Measurements from ENCODE around the gene ANKRD17. TPM values are rescaled to one million over a fixed set of nuclear protein-coding genes. Genes with fewer than 3 reads are reported as not detected.
"Not testable (repeated sequence)": the region's sequence is repeated elsewhere in the genome, so short reads cannot be mapped to it uniquely, and the experiment has no call there.

ANKRD17 gene
- polyA plus RNA-seq, 3 donors: 10.0 to 18.0 (median 14.6) TPM

DNA sequence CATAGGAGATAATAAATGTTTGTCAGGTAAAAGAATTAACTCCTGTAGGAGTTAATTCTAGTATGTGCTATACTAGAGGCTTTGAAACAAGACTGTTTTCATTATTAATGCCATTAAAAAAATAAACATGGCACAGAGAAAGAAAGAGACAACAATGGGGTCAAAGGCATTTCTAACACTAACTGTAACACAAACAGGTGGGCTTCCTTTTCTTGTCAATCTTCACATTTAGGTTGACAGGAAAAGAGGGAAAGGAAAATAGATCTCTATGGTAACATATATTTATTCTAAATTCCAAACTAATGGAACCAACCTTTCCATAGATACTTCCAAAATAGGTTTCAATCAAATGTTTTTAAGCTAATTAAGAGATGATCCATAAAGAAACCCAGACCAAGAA is 9.8 kb downstream of the ANKRD17 start:
- H3K27ac ChIP-seq (ENCODE audit: low read depth, low read length): no peak overlapping the region

DNA sequence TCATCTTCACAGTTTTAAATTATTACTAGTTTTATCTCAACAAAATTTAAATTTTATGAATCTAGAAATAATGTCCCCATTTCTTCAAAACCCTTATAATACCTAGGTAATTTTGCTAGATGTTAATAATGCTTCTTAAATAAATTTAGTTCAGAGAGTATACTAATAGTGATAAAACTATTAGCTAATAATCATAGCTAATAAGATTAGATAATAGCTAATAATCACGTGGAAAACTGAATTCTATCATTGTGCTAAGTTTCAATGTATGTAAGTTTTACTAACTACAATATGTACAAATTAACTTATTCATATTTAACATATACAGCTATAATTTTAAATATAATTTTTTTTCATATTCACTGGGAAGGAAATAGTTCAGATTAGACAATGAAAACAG is 10.2 kb downstream of the ANKRD17 start:
- WGBS, 3 donors: 80 to 97% (median 87%) methylated on average over 1 of the region's 1 CpG
- no peak overlapping the region for H3K27ac ChIP-seq (ENCODE audit: low read depth, low read length)

DNA sequence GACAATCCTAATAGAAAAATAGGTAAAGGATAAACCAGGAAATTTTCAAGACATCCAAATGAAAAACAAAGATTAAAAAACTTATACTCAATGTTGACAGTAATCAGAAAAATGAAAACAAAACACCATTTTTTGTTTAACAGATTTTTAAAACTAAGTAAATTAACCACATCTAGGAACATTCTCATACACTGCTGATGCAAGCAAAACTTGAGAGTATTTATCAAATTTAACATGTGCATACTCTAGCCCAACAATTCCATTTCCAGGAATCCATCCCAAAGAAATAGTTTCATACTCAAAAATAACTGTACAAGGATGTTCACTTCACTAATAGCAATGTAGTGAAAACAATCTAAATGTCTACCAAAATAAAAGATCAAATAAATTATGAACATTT is 11.5 kb downstream of the ANKRD17 start:
- H3K27ac ChIP-seq (ENCODE audit: low read depth, low read length): no peak overlapping the region

DNA sequence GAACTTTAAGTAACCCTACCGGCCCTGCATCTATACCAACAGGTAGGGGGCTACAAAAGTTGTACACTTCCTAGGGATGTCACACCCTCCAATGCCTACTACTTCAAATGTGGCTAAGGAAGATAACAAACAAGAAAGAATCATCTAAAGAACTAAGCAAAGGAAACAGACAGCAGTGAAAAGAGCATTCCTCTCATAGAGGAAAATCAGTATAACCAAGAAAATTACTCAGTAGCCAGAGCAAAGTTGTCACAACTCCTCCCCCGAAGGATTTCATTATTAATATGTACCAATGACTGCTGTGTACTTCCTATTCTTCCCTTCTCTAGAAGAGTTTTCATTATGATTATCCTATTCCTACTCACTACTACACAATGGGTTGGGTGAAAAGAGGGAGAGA is 12.6 kb downstream of the ANKRD17 start:
- 72 to 89% (median 80%) methylated on average over 2 of the region's 2 CpGs for WGBS, 3 donors
- no peak overlapping the region for H3K27ac ChIP-seq (ENCODE audit: low read depth, low read length)

DNA sequence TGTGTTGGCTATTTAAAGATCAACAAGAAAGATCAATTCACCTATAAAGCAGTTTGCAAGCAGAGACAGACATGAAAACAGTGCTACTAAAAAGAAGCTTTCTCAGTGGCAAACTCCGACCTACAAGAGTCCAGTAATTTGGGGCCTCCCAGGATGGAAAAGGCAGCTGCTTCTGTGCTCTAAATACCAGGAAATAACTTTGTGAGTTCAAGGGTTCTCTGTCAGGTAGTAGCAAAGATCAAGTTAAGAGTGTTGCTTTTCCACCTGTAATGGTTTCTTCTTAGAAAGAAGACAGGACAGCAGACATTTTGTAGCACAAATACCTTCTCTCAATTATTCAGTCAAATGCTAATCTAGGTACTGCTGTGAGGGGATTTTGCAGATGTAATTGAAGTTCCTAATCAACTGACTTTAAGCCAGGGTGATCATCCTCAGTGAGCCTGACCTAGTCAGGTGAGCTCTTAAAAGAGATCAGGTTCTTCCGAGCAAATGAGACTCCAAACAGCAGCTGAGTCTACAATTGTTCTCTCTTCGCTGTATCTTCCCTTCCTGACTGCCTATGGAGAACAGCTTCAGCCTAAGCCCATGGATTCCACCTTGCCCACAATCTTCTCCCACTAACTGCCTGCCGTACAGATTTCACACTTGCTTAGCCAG is 13.5 kb downstream of the ANKRD17 start:
- no peak overlapping the region for H3K27ac ChIP-seq (ENCODE audit: low read depth, low read length)
- WGBS, 3 donors: 94 to 95% (median 95%) methylated on average over 4 of the region's 4 CpGs

DNA sequence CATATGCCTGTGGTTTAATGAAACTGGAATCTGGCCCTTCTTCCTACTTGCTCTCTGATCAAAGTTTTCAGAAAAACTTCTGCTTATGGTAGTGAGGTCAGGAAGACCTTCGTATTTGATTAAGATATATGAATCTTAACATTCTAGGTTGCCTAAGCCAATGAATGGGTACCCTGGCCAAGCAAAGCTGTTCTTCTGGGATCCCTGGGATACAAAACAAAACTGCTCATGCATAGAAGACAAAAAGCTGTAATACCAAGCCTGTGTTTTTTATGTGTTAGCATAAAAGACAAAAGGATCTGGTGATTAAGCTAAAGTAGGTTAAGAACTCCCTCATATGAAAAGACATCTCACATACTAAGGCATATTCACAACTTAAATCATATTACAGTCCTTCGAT is 21.6 kb downstream of the ANKRD17 start:
- 84 to 91% (median 88%) methylated on average over 2 of the region's 2 CpGs for WGBS, 3 donors
- H3K27ac ChIP-seq (ENCODE audit: low read depth, low read length): no peak overlapping the region

DNA sequence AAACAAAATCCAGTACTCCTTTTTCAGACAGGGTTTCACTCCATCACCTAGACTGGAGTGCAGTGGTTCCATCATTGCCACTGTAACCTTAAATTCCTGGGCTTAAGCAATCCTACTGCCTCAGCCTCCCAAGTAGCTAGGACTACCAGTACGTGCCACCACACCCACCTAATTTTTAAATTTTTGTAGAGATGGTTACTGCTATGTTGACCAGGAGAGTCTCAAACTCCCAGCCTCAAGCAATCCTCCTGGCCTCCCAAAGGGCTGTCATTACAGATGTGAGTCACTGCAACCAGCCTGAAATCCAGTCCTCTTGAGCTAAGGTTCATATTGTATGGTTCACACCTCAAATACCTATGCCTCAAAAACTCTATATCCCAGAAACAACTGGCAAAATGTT is 22.4 kb downstream of the ANKRD17 start:
- H3K27ac ChIP-seq (ENCODE audit: low read depth, low read length): no peak overlapping the region
- WGBS, 3 donors: 96 to 100% (median 100%) methylated on average over 1 of the region's 1 CpG

DNA sequence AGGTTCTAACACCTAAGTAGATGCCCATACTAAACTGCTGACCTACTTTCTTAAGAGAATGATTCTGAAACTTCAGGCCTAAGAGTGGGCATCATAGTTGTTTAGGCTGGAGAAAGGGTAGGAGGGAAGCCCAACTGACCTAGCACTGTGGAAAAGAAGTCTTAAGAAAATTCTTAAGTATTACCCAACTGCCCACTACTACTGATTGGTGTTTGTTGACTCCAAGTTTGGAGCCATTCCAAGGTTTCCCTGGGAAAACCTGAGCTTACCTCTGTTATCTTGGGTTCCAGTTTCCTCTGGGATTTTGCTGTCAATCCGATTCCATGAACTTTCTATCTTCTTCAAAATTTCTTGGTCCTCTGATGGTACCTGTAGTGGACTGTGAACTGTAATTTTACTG is 23.9 kb downstream of the ANKRD17 start:
- 48 to 94% (median 93%) methylated on average over 1 of the region's 1 CpG for WGBS, 3 donors
- H3K27ac ChIP-seq (ENCODE audit: low read depth, low read length): no peak overlapping the region

DNA sequence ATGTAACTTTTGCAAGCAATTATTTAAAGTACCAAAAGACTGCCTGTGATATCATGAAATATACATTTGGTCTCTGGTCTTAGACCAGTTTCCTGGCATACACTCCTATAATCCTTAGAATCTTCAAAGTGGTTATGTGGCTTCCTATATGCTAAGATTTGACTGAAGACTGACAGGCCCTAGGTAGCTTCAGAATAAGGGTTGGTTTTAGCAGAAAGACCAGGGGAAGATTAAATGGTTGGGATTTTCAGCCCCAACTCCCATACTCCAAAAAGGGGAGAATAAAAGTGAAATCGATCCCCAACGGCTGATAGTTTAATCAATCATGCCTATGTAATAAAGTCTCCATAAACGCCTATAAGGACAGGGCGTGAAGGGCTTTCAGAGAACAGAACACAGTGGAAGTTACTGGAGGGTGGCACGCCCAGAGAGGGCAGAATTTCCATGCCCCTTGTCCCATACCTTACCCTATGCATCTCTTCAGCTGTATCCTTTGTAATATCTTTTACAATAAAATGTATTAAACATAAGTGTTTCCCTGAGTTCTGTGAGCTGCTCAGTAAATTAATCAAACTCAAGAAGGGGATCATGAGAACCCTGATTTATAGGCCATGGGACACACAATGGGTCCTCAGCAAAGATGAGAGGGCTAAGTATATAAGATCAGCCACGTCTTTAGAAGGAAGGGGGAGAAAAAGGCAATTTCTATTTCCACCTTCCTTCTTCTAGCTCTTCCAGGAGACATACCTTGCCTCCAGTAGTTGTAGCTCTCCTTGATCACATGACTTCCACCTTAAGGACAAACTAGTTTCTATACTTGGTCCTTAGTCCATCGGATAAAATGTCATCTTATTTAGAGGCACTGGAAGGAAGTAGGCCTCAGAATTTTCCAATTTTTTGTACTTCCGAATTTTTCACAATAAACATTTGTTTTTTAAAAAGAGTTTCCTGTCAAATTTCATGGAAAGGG is 26.8 kb downstream of the ANKRD17 start:
- H3K27ac ChIP-seq (ENCODE audit: low read depth, low read length): no peak overlapping the region
- 90 to 93% (median 91%) methylated on average over 8 of the region's 8 CpGs for WGBS, 3 donors

DNA sequence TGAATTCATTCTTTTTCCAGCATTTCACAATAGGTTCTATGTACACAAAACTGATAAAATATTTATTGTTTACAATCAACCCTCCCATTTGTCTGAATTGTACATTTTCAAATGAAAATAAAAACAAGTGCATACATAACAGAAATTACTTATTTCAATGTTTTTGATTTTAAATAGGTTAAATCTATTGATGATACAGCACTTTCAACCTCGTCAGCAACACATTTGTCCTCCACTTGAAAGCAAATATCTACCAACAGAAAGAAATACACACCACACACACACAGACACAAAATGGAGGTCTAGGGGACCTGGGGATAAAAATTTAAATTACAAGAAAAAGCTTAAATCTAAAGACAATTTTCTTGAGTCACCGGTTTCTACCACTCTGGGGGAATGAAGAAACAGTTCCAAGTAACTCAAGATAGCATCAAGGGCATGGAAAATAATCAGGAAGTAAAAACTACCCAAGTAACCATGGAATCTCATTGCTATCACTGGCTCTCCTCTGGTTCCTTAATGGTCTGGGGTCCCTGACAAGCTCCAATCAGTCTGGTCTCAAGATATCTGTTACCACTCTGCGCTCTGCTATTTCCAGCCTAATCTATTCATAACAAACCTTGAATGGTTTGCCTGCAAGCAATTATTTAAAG is 27.6 kb downstream of the ANKRD17 start:
- WGBS, 3 donors: 85 to 94% (median 92%) methylated on average over 3 of the region's 3 CpGs
- no peak overlapping the region for H3K27ac ChIP-seq (ENCODE audit: low read depth, low read length)

DNA sequence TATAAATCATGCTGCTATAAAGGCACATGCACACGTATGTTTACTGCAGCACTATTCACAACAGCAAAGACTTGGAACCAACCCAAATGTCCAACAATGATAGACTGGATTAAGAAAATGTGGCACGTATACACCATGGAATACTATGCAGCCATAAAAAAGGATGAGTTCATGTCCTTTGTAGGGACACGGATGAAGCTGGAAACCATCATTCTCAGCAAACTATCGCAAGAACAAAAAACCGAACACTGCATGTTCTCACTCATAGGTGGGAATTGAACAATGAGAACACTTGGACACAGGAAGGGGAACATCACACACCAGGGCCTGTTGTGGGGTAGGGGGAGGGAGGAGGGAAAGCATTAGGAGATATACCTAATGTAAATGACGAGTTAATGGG is 29.8 kb downstream of the ANKRD17 start:
- H3K27ac ChIP-seq (ENCODE audit: low read depth, low read length): not testable (repeated sequence)
- WGBS, 3 donors: 97 to 98% (median 98%) methylated on average over 4 to 5 of the region's 6 CpGs

DNA sequence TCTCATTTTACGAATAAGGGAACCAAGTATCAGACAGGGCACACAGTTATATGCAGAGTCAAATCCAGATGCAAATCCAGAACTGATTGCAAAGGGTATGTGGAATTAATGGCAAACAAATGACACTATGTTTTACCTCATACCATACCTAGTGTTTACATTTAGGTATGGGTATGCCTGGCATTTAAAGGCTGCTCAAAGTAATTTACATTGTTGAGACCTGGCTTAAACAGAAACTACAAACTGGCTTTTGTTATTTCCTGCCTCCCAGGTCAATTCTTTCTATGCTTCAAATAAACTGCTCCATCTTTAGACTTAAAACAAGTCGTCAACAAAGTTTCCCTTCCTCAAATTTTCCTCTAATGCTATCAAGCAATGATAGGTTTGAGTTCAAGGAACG is 33.7 kb downstream of the ANKRD17 start:
- no peak overlapping the region for H3K27ac ChIP-seq (ENCODE audit: low read depth, low read length)
- WGBS, 3 donors: 78 to 86% (median 82%) methylated on average over 3 of the region's 3 CpGs

DNA sequence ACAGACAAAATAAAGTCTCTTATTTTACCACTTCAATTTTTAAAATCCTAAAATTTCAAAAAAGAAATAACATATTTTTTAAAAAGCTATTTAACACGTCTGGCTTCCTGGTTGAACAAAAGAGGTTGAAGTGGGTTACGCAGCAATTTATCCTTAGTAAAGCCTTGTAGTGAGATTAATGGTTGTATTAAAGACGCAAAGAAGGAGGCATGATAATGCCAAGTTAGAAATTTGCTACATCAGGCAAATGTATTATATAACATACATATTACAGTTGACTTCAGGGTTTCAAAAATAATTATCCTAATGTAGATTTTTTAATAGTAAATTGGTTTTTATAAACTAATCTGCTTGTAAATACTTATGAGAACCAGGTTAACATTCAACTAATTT is 35.3 kb downstream of the ANKRD17 start:
- 7 to 22% (median 14%) methylated on average over 3 of the region's 3 CpGs for WGBS, 3 donors
- H3K27ac ChIP-seq (ENCODE audit: low read depth, low read length): no peak overlapping the region

DNA sequence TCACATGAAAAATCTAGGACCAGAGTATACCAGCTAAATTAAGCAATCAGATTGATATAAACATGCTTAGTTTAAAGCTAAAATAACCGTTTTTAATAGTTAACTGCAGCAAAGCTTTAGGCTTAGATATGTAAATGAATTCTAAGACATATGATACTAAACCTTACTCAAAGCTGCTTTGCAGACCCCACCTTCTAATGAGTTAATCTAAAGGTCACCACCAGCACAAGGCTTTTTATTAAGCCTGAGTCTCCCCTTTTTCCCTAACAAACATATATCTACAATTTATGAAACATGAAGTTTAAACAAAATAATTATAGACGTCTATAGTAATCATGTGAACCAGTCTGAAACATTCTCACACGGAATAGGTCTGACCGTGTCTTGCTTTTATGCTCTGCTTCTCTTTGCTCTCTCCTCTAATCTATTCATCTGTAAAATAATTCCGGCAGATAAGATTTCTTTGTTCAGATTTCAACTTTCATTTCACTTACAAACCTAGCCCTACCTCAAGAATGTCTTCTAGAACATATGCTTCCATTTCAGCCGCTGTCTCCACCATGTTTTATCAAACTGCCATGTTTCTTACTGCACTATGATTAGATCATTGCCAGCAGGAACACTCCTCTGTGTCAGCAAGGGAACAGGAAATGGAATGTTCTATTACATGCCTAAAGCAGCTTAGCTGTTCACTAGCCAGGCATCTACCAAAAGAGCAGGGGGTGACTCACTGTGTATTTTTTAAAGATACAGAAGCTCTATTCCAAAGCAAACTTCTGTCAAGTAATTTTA is 35.9 kb downstream of the ANKRD17 start:
- 2 to 5% (median 4%) methylated on average over 6 of the region's 6 CpGs for WGBS, 3 donors
- H3K27ac ChIP-seq (ENCODE audit: low read depth, low read length): no peak overlapping the region

DNA sequence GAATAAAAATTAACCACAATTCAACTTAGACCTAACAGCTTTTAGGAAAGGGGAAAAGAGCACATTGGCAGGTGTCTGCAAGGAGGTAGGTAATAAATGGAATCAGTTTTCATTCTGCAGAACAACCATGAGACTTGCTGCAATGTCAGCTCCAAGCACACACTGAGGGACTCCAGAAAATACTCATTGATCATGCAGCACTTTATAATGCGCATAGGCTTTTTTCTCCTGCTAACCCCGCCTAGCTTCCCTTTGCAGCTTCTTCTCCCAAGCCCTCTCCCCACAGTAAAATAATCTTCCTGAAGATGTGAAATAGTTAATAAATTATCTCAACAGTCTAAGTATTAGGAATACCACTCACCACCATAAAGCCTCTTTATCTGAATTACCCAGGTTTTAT is 36.9 kb downstream of the ANKRD17 start:
- 22 to 84% (median 75%) methylated on average over 2 of the region's 2 CpGs for WGBS, 3 donors
- H3K27ac ChIP-seq (ENCODE audit: low read depth, low read length): no peak overlapping the region

DNA sequence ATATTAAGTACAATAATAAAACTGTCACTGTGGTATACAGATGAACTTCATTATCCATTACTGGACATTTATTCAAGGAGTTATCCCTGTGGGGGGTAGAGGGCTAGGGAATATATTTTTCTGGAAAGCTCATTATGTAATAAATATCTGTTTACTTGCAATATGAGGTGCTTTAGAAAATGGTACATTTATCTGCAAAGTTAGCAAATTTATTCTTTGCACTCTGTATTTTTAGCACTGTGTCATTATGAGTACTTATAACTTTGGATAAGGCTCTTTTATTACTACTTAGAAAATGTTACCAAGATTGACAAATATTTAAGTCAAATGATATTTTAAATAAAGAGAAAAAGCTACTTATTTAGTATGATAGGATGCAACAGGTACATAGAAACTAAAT is 37.8 kb downstream of the ANKRD17 start:
- H3K27ac ChIP-seq (ENCODE audit: low read depth, low read length): no peak overlapping the region

DNA sequence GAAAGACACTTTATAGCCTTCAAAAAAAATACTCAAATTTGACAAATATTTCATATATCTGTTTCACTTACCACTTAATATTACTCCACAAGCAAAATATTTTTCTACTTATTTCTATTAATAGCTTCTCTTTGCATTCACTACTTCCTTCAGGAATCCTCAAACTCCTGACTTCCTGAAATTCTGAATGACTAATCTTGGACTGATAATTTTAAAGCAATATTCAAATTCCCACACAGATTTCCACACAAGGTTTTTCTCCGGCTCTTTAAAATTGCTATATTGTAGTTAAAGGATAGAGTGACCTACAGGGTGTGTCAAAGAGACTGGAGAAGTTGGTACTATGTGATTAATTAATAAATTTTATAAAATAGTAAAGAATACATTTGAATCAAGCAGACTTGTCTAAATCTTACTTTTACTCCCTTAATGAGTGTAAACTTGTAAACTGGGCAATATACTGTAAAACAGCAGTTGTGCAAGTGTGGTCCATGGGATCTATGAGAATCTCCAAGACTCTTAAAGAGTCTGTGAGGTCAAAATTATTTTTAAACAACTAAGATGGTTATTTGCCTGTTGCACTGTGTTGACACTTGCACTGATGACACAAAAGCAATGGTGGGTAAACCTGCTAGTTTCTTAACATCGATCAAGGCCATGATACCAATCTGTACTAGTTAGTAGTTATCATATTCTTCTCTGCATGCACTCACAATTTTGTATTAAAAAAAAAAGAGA is 44.5 kb downstream of the ANKRD17 start:
- no peak overlapping the region for H3K27ac ChIP-seq (ENCODE audit: low read depth, low read length)
- WGBS, 3 donors: 78 to 79% (median 78%) methylated on average over 2 of the region's 2 CpGs
